Measurements from ENCODE around the gene ARID1B.

ARID1B gene

GRCh38 chr6:156985309-156985708 is 208.1 kb downstream of the ARID1B start:
- H3K36me3 ChIP-seq = no peaks in the 10 kb centered on the region
- TF ChIP-seq CTCF (IDR thresholded peaks at IDR 0.05) = no peak
- H3K4me1 ChIP-seq (ENCODE audit: control insufficient read depth in 1 of 2, insufficient read depth in 1 of 2, low read depth in 1 of 2, low read length in 1 of 2) = peaks cover 8 to 13% of the 10 kb centered on the region in 2 experiments
- H3K9me3 ChIP-seq = no peaks in the 10 kb centered on the region
- no peaks in the 10 kb centered on the region for H3K27me3 ChIP-seq
- H3K4me3 ChIP-seq (ENCODE audit: low read depth in 1 of 2, low read length in 1 of 2) = no peak overlapping the region
- no peak overlapping the region for H3K27ac ChIP-seq

DNA sequence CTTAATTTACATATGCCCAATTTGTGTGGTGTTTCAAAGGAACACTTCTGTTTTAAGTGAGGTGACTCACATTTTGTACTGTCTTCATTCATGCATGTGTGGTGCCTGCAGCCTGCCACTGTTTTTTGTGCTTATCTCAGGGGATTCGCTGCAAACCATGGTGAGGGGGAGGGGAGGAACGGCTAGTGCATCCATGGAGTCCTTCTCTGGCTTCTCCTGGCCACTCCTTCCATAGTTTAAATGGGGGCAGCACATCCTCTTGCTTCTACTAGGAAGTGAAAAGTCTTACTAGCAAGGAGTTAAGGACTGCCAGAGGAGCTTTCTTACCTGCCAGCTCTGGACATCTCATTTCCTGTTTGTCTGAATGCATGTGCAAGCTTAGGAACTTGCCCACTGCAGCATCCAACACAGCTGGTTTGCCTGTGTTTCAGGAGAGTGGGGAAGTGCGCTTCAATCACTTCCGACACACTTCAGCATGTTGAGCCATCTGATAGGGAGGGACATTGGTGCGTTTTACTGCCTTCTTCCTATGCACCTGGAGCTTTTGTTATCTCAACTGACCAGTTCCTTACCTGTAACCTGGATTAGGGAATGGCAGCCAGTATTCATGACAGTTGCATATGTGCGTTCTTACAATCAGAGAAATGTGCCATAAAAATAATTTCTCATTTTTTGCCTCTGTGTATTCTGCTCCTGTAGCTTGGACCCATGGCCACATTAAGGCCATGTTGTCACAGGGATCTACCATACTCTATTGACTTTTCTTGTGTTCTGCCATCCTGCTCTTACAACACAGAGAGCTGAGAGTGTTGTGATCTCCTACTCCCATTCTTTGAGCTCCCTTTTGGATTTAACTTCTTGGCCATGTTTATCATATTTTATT is 211.3 kb downstream of the ARID1B start:
- H3K36me3 ChIP-seq = no peaks in the 10 kb centered on the region
- H3K27ac ChIP-seq = peak overlapping the region; percentile 22
- H3K27me3 ChIP-seq = no peaks in the 10 kb centered on the region
- no peak overlapping the region for H3K4me3 ChIP-seq (ENCODE audit: low read depth in 1 of 2, low read length in 1 of 2)
- TF ChIP-seq CTCF (IDR thresholded peaks at IDR 0.05) = no peak
- no peaks in the 10 kb centered on the region for H3K9me3 ChIP-seq
- H3K4me1 ChIP-seq (ENCODE audit: control insufficient read depth in 1 of 2, insufficient read depth in 1 of 2, low read depth in 1 of 2, low read length in 1 of 2) = peaks cover 8 to 19% of the 10 kb centered on the region in 2 experiments

DNA sequence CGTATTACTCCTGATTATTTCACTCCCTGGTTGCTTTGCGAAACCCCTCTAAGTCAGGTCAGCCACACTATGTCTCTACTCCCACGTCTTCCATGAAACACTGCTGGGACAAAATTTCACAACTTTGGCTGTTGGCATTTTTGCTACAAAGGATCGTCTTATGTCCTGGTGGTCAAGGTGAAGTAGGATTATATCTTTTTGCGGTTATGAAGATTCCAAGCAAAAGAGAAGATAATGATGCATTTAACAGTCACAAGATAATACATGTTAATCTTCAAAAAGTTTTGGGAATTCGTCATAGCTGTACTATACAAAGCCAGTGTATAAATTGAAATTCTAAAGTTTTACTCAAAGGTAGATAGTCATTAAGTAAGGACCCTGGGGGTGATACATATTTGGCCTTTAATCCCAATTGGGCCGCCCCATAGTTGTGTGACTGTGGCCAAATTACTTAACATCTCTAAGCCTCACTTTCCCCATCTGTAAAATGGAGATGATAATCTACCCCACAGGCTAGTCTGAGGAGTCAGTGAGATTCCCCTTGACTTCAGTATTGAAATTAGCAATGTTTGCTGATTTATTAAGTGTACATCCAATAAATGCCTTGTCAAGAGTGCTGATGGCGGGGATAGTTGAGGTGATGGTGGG is 212.1 kb downstream of the ARID1B start:
- Histone ChIP-seq H3K27ac (no peak overlapping the region), H3K36me3 (no peaks in the 10 kb centered on the region), H3K27me3 (no peaks in the 10 kb centered on the region), H3K9me3 (no peaks in the 10 kb centered on the region), H3K4me1 (ENCODE audit: control insufficient read depth in 1 of 2, insufficient read depth in 1 of 2, low read depth in 1 of 2, low read length in 1 of 2) (peaks cover 8 to 27% of the 10 kb centered on the region in 2 experiments), H3K4me3 (ENCODE audit: low read depth in 1 of 2, low read length in 1 of 2) (no peak overlapping the region)
- no peak for TF ChIP-seq CTCF (IDR thresholded peaks at IDR 0.05)

- Histone ChIP-seq H3K36me3 (no peaks in the 10 kb centered on the region), H3K9me3 (no peaks in the 10 kb centered on the region), H3K27me3 (no peaks in the 10 kb centered on the region), H3K4me1 (ENCODE audit: control insufficient read depth in 1 of 2, insufficient read depth in 1 of 2, low read depth in 1 of 2, low read length in 1 of 2) (peaks cover 8 to 33% of the 10 kb centered on the region in 2 experiments), H3K27ac (no peak overlapping the region), H3K4me3 (ENCODE audit: low read depth in 1 of 2, low read length in 1 of 2) (no peak overlapping the region)
- TF ChIP-seq CTCF (IDR thresholded peaks at IDR 0.05) = no peak
Observed at GRCh38 chr6:156992020-156992804, 215.0 kb downstream of the ARID1B start.

DNA sequence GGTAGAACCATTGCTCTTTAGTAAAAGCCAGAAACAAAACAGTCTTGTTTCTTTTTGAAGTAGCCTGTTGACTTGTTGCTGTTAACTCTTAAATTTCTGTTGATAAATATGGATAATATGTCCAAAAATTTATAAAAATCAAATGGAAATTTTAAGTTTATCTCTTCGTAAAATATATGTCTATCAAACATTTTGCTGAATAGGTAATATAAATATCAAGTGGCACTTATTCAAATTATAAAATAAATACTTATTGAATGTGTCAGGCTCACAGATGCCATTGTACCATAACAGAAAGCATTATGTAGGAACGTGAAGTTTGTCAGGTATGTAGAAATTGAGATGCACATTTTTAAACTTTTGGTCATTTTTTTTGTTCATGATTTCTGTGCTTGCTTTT is 216.5 kb downstream of the ARID1B start:
- no peak for TF ChIP-seq CTCF (IDR thresholded peaks at IDR 0.05)
- no peaks in the 10 kb centered on the region for H3K27me3 ChIP-seq
- H3K27ac ChIP-seq = no peak overlapping the region
- H3K36me3 ChIP-seq = no peaks in the 10 kb centered on the region
- no peak overlapping the region for H3K4me3 ChIP-seq (ENCODE audit: low read depth in 1 of 2, low read length in 1 of 2)
- peaks cover 2 to 24% of the 10 kb centered on the region in 2 experiments for H3K4me1 ChIP-seq (ENCODE audit: control insufficient read depth in 1 of 2, insufficient read depth in 1 of 2, low read depth in 1 of 2, low read length in 1 of 2)
- H3K9me3 ChIP-seq = no peaks in the 10 kb centered on the region

Measured in neutrophil (primary cell).